Omental fat pad (tissue), 4 donors: ENCODE measurements around the gene LYPD1. TPM values are rescaled to one million over a fixed set of nuclear protein-coding genes. Genes with fewer than 3 reads are reported as not detected.

ENCODE experiments used
- ATAC-seq: fragments of 150-250 bp; one replicate; pipeline ENCODE4 v1.9.1; 2016; ENCODE audit warnings: mild to moderate bottlenecking, moderate library complexity; ENCODE audit not compliant: low FRiP score
- DNase-seq: peaks from one replicate; pipeline ENCODE4 v3.0.0-alpha.2; 2019; ENCODE audit warnings: low spot score
- CTCF ChIP-seq, 3 donors: fragments of 450-650 bp; IDR thresholded peaks; one replicate each; pipeline ENCODE4 v1.5.1; 2016 to 2017; ENCODE audit warnings: antibody characterized with exemption in 3 of 3, mild to moderate bottlenecking in 3 of 3, moderate library complexity in 2 of 3
- total RNA-seq, 4 donors: library from RNA; depleted of rRNA; stranded (reverse); fragments of >200 nt; gene quantifications; one replicate each; pipeline ENCODE4 v1.1.0, GENCODE V29; 2016

Gene LYPD1
- total RNA-seq, 4 donors from 2014 or later, result 0.48 TPM; not detected in 3

- no peak for TF ChIP-seq CTCF (IDR thresholded peaks at IDR 0.05)
- no peak for DNase-seq
- no peak for ATAC-seq
Measured at GRCh38 chr2:132632000-132632649, 37.9 kb downstream of the LYPD1 start.

GRCh38 chr2:132627536-132627935, 42.5 kb downstream of the LYPD1 start:
- ATAC-seq, result no peak
- no peak for TF ChIP-seq CTCF (IDR thresholded peaks at IDR 0.05)

GRCh38 chr2:132623096-132623839, 46.7 kb downstream of the LYPD1 start:
- no peak for ATAC-seq
- TF ChIP-seq CTCF (IDR thresholded peaks at IDR 0.05), result no peak
- DNase-seq, result no peak

More at GRCh38 chr2:132627536-132627935, 42.5 kb downstream of the LYPD1 start:
- no peak for DNase-seq

- TF ChIP-seq CTCF (IDR thresholded peaks at IDR 0.05), result no peak
- no peak for DNase-seq
- no peak for ATAC-seq
Measured at GRCh38 chr2:132621131-132621875, 48.7 kb downstream of the LYPD1 start.

- DNase-seq (no peak), ATAC-seq (no peak)
- TF ChIP-seq CTCF (IDR thresholded peaks at IDR 0.05), result no peak
Measured at GRCh38 chr2:132620115-132620514, 49.9 kb downstream of the LYPD1 start.

- TF ChIP-seq CTCF (IDR thresholded peaks at IDR 0.05), result no peak
- ATAC-seq, result no peak
- DNase-seq, result no peak
Measured at GRCh38 chr2:132618734-132619133, 51.3 kb downstream of the LYPD1 start.
